ENCODE results near the gene PTBP1. TPM values are rescaled to one million over a fixed set of nuclear protein-coding genes. Genes with fewer than 3 reads are reported as not detected.

Gene PTBP1
- total and polyA plus RNA-seq, 9 of the 15 experiments (the other 6 are each of a cell fraction or from before 2014, with no cell fraction given), result 14.0 to 759 (median 234) TPM

DNA sequence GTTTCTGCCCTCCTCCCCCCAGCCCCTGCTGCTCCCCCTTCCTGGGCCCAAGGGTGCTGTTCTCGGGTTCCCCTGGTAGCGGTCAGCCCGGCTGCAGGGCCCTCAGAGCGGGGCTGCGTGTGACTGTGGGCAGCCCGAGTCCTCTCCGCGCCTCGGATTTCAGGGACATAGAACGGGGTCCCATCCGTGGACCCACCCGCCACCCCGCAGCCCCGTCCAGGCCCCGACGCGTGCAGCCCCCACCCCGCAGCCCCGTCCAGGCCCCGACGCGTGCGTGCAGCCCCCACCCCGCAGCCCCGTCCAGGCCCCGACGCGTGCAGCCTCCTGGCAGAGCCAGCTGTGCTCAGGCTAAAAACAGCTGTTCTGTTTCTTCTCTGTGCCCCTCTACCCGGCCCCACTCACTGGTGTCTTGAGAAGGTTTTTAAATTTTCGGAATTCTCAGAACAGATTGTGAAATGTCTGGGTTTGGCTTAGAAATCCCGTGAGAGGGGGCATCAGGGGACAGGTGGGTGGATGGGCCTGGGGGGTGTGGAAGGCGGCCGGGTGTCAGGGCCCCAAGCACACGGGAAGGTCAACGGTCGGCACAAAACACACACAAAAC lies 38.1 kb downstream of the PTBP1 start:
- Histone ChIP-seq H3K4me2 (ENCODE audit: insufficient read depth, low read length) (no peak overlapping the region), H3K9me3 (replicated peaks; ENCODE audit: control insufficient read depth, insufficient read depth, low read depth, low read length) (no peaks in the 10 kb centered on the region), H3K27ac (ENCODE audit: extremely low read depth, low read depth, low read length) (no peak overlapping the region), H3K79me2 (ENCODE audit: control insufficient read depth, insufficient read depth, low read length) (no peaks in the 10 kb centered on the region), H3K4me1 (replicated peaks in 1 of 2; ENCODE audit: control insufficient read depth in 2 of 2, insufficient read depth in 2 of 2, low read length in 2 of 2) (peaks cover 0 to 51% of the 10 kb centered on the region in 2 experiments; a peak in 3 of 5 replicates), H3K9ac (ENCODE audit: insufficient read depth in 1 of 2, low read depth in 2 of 2, low read length in 2 of 2) (no peak overlapping the region), H2AFZ (ENCODE audit: low read depth, low read length) (no peak overlapping the region), H3K36me3 (ENCODE audit: control insufficient read depth, insufficient read depth, low read length) (no peaks in the 10 kb centered on the region), H3K9me1 (ENCODE audit: control insufficient read depth, insufficient read depth, low read length) (no peaks in the 10 kb centered on the region), H4K20me1 (replicated peaks; ENCODE audit: control insufficient read depth, insufficient read depth, low read length) (no peaks in the 10 kb centered on the region), H3K27me3 (ENCODE audit: control insufficient read depth in 2 of 2, insufficient read depth in 2 of 2, low read length in 2 of 2) (no peaks in the 10 kb centered on the region), H3K4me3 (no peak overlapping the region)
- CTCF ChIA-PET (ENCODE audit: low intra/inter-chr PET ratio), result no interaction called here
- POLR2A ChIA-PET, result no interaction called here
- in situ Hi-C loops (cut with MboI) (no loop called here), intact Hi-C loops (cut with micrococcal nuclease) (no loop called here)
- no TSS peak for BruUV-seq (replicated peaks)
- TF ChIP-seq BRCA1 (IDR thresholded peaks at IDR 0.05) (no peak), BRCA1 (CRISPR knock-in tag; IDR thresholded peaks at IDR 0.05) (no peak), ZNF3 (CRISPR knock-in tag; IDR thresholded peaks at IDR 0.05) (no peak), TBL1XR1 (IDR thresholded peaks at IDR 0.05; ENCODE audit: low read length in 2 of 2) (no peak), NFATC3 (IDR thresholded peaks at IDR 0.05) (no peak), HDAC1 (IDR thresholded peaks at IDR 0.05) (no peak), RAD21 (CRISPR knock-in tag; conservative IDR thresholded peaks at IDR 0.05 in 1 of 2, IDR thresholded peaks at IDR 0.05 in 1 of 2) (no peak), ZFP36 (IDR thresholded peaks at IDR 0.05; ENCODE audit: low read depth, low read length, partially characterized antibody) (no peak), NR3C1 (CRISPR knock-in tag; IDR thresholded peaks at IDR 0.05) (no peak), NONO (IDR thresholded peaks at IDR 0.05; ENCODE audit: low read depth in 2 of 2, low read length in 1 of 2) (no peak), HDGF (IDR thresholded peaks at IDR 0.05) (no peak)
- TF ChIP-seq, protein P1, sequence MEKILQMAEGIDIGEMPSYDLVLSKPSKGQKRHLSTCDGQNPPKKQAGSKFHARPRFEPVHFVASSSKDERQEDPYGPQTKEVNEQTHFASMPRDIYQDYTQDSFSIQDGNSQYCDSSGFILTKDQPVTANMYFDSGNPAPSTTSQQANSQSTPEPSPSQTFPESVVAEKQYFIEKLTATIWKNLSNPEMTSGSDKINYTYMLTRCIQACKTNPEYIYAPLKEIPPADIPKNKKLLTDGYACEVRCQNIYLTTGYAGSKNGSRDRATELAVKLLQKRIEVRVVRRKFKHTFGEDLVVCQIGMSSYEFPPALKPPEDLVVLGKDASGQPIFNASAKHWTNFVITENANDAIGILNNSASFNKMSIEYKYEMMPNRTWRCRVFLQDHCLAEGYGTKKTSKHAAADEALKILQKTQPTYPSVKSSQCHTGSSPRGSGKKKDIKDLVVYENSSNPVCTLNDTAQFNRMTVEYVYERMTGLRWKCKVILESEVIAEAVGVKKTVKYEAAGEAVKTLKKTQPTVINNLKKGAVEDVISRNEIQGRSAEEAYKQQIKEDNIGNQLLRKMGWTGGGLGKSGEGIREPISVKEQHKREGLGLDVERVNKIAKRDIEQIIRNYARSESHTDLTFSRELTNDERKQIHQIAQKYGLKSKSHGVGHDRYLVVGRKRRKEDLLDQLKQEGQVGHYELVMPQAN (IDR thresholded peaks at IDR 0.05; ENCODE audit: borderline replicate concordance), result no peak
- TF ChIP-seq, protein P2, sequence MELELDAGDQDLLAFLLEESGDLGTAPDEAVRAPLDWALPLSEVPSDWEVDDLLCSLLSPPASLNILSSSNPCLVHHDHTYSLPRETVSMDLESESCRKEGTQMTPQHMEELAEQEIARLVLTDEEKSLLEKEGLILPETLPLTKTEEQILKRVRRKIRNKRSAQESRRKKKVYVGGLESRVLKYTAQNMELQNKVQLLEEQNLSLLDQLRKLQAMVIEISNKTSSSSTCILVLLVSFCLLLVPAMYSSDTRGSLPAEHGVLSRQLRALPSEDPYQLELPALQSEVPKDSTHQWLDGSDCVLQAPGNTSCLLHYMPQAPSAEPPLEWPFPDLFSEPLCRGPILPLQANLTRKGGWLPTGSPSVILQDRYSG (tag; conservative IDR thresholded peaks at IDR 0.05; ENCODE audit: low read depth), result no peak
- TF ChIP-seq, protein P3, sequence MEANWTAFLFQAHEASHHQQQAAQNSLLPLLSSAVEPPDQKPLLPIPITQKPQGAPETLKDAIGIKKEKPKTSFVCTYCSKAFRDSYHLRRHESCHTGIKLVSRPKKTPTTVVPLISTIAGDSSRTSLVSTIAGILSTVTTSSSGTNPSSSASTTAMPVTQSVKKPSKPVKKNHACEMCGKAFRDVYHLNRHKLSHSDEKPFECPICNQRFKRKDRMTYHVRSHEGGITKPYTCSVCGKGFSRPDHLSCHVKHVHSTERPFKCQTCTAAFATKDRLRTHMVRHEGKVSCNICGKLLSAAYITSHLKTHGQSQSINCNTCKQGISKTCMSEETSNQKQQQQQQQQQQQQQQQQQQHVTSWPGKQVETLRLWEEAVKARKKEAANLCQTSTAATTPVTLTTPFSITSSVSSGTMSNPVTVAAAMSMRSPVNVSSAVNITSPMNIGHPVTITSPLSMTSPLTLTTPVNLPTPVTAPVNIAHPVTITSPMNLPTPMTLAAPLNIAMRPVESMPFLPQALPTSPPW (CRISPR knock-in tag; IDR thresholded peaks at IDR 0.05), result no peak
- TF ChIP-seq, protein P4, sequence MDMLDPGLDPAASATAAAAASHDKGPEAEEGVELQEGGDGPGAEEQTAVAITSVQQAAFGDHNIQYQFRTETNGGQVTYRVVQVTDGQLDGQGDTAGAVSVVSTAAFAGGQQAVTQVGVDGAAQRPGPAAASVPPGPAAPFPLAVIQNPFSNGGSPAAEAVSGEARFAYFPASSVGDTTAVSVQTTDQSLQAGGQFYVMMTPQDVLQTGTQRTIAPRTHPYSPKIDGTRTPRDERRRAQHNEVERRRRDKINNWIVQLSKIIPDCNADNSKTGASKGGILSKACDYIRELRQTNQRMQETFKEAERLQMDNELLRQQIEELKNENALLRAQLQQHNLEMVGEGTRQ (CRISPR knock-in tag; IDR thresholded peaks at IDR 0.05), result no peak
- WGBS (ENCODE audit: insufficient coverage, low coverage, missing lambda C conversion rate), result 79% methylated on average over 23 of the region's 36 CpGs
- FAIRE-seq (no peak), ATAC-seq (no peak), DNase-seq (ENCODE audit: extremely low read depth in 1 of 4, low spot score in 3 of 4) (no peak)

Measured in K562 (cell line).